PC-3 (cell line): Measurements from ENCODE around the gene ZMIZ1.

ENCODE experiments used
- EZH2 ChIP-seq: fragments of 300-600 bp; sonication (generic); IDR thresholded peaks from one replicate; pipeline ENCODE4 v1.6.1; 2017; ENCODE audit warnings: antibody characterized with exemption, mild to moderate bottlenecking, low read length; ENCODE audit not compliant: unreplicated experiment
- EZH2phosphoT487 ChIP-seq: fragments of 300-600 bp; sonication (generic); IDR thresholded peaks from 2 replicates; pipeline ENCODE4 v1.6.1; 2018; ENCODE audit warnings: mild to moderate bottlenecking, antibody characterized with exemption, low read length, borderline replicate concordance
- TF ChIP-seq, protein P1 (sequence below): fragments of 300-600 bp; sonication (generic); conservative IDR thresholded peaks from 2 replicates; pipeline ENCODE4 v1.5.1; 2017; ENCODE audit warnings: antibody characterized with exemption, low read depth, mild to moderate bottlenecking, low read length

DNA sequence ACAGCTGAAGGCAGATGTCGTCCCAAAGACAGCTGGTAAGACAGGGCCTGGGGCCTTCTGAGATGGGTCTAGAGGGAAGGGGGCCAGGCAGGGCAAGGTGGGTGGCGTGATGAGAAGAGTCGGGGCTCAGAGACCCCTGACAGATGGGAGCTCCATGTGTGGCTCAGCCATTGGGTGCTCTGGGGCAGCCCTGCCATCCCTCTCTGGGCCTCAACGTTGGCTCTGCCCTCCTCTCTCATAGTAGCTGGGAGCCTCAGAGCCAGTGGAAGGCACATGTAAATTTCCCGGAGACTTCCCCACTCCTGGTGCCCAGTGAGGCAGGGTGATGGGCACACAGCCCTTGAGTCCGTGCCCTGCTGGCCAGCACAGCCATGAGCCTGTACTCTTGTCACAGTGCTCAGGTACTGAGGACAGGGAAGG is 280.3 kb downstream of the ZMIZ1 start:
- TF ChIP-seq, protein P1, sequence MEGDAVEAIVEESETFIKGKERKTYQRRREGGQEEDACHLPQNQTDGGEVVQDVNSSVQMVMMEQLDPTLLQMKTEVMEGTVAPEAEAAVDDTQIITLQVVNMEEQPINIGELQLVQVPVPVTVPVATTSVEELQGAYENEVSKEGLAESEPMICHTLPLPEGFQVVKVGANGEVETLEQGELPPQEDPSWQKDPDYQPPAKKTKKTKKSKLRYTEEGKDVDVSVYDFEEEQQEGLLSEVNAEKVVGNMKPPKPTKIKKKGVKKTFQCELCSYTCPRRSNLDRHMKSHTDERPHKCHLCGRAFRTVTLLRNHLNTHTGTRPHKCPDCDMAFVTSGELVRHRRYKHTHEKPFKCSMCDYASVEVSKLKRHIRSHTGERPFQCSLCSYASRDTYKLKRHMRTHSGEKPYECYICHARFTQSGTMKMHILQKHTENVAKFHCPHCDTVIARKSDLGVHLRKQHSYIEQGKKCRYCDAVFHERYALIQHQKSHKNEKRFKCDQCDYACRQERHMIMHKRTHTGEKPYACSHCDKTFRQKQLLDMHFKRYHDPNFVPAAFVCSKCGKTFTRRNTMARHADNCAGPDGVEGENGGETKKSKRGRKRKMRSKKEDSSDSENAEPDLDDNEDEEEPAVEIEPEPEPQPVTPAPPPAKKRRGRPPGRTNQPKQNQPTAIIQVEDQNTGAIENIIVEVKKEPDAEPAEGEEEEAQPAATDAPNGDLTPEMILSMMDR, result no peak
- TF ChIP-seq EZH2 (no peak), EZH2phosphoT487 (no peak)
